Cardiac septum (tissue), 1 donor: ENCODE measurements around the gene LHX5. TPM values are rescaled to one million over a fixed set of nuclear protein-coding genes. Genes with fewer than 3 reads are reported as not detected.
"Not testable (repeated sequence)": the region's sequence is repeated elsewhere in the genome, so short reads cannot be mapped to it uniquely, and the experiment has no call there.

ENCODE experiments used
- DNase-seq: peaks from one replicate; pipeline ENCODE4 v3.0.0-alpha.2; 2020; ENCODE audit warnings: low spot score
- intact Hi-C: fragments of 100-400 bp; cut with DNase I; formaldehyde crosslinking; loops from one replicate; pipeline ENCODE4 v1.14.0; 2022
- long read RNA-seq: library from polyadenylated mRNA; unstranded; transcript quantifications from one replicate; pipeline ENCODE4 v2.0.0, GENCODE V29; 2021
- total RNA-seq: library from RNA; stranded (reverse); fragmentation: NEBNext Ultra II Directional; extraction: Animal tissue kit (Norgen Biotek cat#: 25700); gene quantifications from one replicate; pipeline ENCODE4 v1.2.1, GENCODE V29; 2021
- donor health status: DM: no; HTN: no; CAD: no.

Gene LHX5
- total RNA-seq, result not detected
- long read RNA-seq, result 0 reads

DNA sequence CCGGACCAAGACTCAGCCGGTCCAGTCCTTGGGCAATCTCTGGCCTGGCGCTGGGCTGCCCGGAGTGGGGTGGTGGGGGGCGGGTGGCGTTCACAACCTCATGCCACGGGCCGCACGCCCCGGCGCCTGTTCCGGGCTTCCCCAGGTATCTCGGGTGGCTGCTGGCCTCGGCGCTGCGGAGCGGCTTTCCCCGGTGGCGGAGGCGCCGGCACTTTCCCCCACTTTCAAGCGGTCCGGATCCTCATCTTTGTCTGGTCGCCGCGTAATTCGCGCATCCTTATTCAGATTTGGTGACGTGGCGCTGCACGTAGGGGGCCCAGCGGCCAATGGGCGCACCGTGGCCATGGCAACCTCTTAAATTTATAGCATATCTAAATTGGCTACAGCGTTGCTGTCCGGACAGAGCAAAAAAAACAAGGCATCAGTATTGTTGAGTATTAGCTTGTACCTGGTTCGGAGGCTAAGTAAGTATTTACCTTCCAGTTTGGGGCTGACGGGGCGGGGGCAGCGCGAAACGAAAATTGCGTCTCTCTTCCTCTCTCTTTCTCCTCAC, at the start of gene LHX5:
TSS of gene LHX5 (minus strand) at position 253 of the 553 bp plus-strand sequence. CDS start 373 bp downstream, outside the sequence.
- no peak for DNase-seq
- intact Hi-C loops, result no loop called here

DNA sequence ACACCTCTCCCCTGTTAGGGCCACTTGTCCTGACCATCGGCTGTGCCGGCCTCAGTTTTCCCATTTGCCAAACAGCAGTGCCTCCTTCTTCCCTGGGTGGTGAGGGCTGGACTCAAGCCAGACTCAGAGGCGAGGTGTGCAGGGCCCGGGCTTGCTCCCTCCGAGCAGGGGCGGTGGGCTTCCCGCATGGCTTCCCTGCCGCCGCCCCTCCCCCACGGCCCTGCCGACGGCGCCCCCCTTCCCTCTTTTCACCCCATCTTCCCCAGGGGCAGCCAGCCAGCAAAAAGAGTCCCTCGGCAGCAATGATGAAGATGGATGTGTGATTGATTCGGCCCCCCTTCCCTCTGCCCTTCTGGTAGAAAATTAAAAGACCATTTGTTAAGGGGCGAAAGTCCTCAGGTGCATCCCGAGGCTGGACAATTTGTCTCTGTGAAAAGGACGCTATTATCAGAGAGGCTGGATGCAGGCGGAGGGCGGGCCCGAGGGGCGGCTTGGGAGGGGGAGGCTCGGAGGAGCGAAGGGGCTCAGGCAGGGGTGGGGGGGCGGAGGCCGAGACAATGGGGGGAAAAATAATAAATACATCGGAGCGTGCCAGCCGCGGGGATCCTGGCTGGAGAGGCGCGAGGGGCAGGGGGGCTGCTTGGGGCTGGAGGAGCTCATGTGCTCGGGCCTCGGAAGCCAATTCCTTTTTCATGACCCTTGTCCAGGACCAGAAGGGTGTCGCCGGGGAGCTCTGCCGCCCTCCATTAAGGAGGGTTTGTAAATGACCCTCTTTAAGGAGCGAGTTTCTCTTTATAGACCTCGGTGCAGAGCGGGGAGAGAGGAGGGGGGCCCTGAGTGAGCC, 48.0 kb upstream of the LHX5 start:
- no peak for DNase-seq
- intact Hi-C loops, result no loop called here

DNA sequence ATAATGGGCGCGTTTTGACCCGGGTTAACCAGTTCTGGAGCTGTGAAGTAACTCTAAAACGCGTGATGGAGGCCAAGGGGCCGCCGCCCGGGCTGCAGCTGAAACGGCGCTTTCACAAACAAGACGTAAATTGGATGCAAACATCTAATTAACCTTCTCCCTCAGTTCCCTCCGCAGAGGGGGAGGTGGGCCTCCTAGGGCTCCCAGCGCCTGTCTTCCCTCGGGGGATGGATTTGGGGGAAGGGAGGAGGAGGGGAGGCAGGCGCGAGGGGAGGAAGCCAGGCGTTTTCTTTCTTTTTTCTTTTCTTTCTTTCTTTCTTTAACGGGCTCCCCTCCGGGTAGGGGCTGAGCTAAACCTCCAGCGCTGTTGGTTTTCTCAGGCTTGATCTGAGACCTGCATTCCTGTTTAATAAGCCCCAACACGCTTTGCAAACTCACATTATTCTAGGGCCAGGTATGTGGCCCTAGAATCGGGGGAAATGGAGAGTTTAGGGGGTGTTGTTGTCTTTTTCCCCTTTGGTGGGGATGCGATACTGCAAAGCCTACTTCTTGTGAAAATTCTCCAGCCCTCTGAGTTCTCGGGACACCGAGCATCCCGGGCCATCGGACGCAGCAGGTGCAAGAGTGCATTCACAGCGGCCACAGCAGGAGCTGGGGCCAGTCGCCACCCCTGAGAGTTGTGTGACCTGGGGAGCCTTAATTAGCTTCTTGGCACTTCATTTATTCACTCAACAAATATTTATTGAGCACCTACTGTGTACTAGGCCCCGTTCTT, 43.6 kb upstream of the LHX5 start:
- intact Hi-C loops, result no loop called here
- no peak for DNase-seq

DNA sequence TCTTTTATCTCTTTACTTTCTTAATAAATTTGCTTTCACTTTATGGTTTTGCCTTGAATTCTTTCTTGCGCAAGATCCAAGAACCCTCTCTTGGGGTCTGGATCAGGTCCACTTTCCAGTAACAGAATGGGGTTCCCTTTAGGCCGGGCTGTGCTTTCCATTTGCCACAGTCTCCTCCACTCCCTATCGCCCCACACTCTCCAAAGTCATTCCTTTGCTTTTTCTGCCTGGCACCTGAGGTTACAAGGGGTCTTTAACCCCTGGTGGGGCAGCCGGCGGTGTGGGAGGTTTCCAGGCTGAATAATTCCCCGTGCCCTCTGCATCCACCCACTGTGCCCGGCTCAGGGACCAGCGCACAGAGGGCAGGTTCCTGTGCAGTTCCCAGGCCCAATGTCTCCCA, 42.9 kb upstream of the LHX5 start:
- intact Hi-C loops, result no loop called here
- no peak for DNase-seq

DNA sequence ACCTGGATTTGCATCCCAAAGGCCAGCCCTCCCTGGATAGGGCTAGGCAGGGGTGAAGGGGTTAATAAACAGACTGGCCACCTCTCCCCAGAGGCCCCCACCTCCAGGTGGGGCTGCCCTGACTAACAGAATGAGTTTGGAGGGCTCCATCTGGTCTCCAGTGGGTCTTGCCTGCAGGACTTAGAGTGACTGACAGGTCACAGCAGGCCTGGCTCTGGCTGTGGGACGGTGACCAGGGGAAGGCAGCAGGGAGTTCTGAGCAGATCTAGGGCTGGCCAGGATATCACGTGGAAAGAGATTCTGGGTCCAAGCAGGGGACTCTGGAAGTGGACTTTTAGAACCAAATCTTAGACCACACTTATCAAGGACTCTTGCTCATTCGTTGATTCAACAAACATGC, 40.9 kb upstream of the LHX5 start:
- intact Hi-C loops, result no loop called here
- DNase-seq, result no peak

DNA sequence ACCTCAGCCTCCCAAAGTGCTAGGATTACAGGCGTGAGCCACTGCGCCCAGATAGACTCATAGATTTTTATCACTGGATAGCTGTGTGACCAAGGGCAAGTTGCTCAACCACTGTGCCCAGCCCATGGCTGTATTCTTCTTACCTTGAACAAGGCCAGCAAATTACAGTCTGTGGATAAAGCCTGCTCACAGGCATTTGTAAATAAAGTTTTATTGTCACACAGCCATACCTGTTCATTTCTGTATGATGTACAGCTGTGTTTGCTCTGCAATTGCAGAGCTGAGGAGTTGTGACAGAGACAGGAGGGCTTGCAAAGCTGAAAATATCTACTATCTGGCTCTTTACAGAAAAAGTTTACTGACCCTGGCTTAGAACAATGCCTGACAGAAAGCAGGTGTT, 35.2 kb upstream of the LHX5 start:
- intact Hi-C loops, result no loop called here

DNA sequence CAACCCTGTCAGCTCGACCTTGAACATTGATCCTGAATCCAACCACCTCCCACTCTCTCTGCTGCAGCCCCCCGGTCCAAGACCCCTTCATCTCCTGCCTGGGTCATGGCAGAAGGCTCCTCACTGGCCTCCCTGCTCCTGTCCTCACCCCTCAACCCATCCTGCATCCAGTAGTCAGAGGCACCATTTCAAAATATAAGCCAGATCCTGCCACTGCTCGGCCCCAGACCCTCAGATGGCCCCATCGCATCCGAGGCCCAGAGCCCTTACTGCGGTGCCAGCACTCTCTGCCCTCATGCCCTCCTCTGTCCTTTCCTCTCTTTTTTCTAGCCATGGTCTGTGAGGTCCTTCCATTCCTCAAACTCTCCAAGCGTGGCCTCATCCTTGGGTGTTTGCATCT, 34.3 kb upstream of the LHX5 start:
- intact Hi-C loops, result no loop called here

More for the DNA sequence above, 35.2 kb upstream of the LHX5 start:
- no peak for DNase-seq

DNA sequence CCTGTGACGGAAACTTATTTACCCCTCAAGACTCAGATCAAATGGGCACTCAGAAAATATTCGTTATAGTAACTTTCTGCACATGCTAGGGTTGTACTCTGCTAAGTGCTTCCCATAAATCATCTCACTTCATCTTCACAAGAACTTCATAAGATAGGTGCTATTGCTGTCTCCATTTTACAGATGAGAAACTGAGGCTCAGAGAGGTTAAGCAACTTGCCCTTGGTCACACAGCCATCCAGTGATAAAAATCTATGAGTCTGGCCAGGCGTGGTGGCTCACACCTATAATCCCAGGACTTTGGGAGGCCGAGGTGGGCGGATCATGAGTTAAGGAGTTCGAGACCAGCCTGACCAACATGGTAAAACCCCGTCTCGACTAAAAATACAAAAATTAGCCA, 33.2 kb upstream of the LHX5 start:
- intact Hi-C loops, result no loop called here
- DNase-seq, result no peak

More for the DNA sequence above, 34.3 kb upstream of the LHX5 start:
- DNase-seq, result no peak

DNA sequence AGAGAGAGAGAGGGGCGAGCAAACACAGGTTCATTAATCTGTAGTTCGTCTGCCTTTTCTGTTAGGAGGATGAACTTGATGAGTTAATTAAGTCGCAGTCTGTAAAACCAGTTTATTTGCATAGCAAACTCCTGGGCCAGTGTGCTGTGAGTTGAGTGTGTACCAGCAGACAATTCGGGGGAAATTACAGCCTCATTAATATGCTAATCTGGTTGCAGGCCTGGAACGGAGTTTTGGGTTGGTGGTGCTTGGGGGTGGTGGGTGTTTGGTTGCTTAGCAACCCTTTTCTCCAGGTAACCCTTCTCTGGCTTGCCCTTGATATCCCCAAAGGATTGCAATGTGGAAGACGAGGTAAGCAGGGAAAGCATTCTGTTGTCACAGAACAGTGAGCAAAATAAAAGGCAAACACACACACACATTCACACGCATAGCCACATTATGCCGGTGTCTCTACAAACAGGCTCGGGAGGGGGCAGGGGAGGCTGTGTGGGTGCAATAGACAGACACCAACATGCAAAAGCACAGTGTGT, 29.2 kb upstream of the LHX5 start:
- intact Hi-C loops, result no loop called here
- DNase-seq, result no peak

DNA sequence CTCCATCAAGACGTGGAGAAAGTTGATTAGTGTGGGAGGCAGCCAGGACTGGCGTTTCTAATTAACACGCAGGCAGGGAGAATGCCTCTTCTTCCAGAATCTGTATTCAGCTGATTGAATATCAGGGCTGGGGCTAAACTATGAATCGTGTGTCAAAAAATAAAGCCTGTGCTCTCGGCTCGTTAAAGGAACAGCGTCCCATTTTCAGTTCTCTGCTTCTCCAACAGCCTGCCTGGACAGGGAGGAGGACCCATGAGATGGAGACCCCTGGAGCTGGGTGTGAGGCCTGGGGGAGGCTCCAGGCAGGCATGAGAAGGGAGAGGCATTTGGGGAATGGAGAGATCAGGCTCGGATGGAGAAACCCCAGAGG, 28.6 kb upstream of the LHX5 start:
- DNase-seq, result no peak
- intact Hi-C loops, result no loop called here

DNA sequence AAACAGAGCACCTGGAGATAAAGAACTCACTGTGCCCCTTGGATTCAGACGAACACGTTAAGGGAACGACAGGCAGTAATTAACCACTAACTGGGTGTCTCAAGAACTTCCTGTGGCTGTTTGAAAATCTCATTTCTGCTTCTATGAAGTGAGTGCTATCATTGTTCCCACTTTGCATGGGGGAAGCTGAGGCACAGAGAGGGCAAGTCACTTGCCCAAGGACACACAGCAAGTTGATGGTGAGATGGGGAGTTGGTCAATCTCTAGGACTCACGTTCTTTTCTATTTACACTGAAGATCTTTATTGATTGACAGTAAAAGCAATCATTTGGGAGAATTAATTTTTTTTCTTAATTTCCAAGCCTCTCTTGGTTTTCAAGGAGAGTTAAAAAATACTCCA, 26.8 kb upstream of the LHX5 start:
- intact Hi-C loops, result no loop called here
- no peak for DNase-seq

DNA sequence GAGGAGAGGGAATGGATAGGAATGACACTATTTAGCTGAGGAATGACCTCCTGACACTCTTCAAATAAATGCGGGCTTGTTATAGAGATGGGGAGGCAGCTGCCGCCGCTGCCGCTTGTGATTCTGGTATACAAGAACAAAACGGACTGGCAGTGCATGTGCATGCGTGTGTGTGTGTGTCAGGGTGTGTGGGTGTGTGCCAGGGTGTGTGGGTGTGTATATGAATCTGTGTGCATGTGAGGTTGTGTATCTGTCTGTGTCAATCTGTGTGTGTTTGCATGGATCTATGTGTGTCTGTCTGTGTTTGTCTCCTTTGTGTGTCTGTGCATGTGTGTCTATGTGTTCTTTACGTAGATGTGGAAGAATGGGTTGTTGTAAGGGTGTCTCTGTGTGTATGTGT, 26.0 kb upstream of the LHX5 start:
- no peak for DNase-seq
- intact Hi-C loops, result no loop called here

DNA sequence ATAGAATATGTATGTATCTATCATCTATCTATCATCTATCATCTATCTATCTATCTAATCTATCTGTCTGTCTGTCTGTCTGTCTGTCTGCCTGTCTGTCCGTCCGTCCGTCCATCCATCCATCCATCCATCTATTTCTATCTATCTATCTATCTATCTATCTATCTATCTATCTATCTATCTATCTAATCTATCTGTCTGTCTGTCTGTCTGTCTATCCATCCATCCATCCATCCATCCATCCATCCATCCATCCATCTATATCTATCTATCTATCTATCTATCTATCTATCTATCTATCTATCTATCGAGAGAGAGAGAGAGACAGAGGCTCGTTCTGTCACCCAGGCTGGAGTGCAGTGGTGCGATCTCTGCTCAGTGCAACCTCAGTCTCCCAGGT, 24.3 kb upstream of the LHX5 start:
- intact Hi-C loops, DNase-seq: not testable (repeated sequence)

DNA sequence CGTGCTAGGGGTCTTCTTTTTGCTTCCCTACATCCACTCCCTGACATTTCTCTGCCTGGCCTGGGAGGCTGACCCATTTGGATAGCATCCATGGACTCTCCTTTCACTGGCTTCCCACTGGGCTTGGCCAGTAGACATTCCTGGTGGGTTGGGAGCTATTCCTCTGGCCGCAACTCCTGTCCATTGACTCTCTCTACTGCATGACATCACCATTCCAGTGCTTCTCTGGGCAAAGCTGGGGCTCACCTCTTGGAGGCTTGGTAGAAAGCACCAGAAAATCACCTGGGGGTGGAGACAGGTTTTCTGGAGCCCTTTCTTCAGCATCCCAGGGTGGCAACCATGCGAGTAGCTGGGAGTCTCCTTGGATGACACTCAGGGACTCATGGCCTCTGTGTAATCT, 16.7 kb upstream of the LHX5 start:
- DNase-seq, result no peak
- intact Hi-C loops, result no loop called here

DNA sequence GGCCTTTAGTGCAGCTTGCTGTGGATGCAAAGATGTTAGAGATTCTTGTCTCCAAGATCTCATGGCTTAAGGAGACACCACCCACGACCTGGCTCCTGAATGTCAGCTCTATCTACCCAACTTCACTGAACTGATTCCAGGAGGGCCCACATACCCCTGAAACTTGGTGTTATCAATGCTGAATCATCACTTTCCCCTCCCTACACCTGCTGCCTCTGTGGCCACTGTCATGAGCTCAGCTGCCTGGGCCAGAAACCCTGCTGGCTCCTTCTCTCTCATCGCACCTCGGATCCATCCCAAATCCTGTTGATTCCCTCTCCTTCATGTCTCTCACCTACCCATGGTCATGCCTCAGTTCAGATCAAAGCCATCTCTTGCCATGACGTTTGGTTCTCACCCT, 15.1 kb upstream of the LHX5 start:
- intact Hi-C loops, result no loop called here
- DNase-seq, result no peak

DNA sequence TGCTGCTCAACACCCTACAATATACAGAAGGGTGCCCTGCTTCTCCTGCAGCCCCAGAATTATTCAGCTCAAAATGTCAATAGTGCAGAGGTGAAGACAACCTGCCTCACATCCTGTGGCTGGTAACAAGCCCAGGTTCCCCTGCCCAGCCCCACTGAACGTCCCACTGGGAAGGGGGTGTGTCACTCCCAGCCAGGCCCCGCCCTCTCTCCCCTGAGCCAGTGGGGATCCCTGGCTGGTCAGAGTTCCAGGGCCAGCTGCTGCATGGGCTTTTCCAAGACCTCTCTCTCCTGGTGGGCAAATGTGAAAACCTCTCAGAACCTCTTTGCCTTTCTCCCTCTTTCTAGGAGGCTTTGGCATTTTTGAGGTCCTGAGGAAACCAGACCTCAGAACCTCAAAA, 13.7 kb upstream of the LHX5 start:
- DNase-seq, result no peak

DNA sequence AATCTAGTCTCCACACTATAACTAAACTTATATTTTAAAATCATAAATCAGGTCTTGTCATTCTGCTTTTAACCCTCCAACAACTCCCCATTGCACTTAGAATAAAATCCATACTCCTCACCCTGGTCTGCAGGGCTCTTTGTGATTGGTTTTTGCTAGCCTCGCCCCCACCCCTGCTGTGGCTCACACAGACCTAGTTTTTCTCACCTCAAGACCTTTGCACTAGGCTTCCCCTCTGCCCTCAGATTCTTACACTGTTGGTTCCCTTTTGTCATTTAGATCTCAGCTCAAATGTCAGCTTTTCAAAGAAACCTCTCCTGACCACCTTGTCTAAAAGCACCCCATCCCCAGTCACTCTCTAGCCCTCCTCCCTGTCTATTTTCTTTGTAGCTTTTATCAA, 10.7 kb upstream of the LHX5 start:
- intact Hi-C loops, result no loop called here
- no peak for DNase-seq

More for the DNA sequence above, 13.7 kb upstream of the LHX5 start:
- intact Hi-C loops, result no loop called here

DNA sequence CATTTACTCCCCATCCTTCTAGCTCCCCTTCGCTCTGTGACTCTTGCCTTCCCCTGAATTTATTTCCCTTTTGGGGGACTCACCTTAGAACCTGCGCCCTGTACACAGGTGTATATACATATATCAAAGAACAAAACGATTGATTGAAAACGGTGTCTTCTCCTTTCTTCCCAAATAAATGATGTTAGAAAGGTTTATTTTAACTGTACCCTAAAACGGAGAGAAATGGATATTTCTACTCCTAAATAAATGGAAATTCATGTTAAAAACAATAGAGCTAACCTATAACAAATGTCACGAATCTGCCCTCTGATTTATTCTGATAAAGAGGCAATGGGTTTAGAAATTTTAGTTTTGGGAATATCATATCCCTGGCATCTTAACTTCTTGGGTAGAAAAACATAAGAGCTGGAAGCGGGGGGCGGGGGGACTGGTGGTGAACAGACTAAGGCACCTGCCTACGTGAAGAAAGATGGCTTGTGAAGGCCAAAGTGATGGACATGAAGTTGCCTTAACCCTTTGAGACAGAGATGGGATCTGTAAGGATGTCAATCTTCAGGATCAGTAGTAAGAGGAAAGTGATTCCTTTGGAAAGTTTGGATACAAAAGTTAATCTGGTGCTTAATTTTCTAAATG, 8.8 kb upstream of the LHX5 start:
- intact Hi-C loops, result no loop called here
- DNase-seq, result no peak

DNA sequence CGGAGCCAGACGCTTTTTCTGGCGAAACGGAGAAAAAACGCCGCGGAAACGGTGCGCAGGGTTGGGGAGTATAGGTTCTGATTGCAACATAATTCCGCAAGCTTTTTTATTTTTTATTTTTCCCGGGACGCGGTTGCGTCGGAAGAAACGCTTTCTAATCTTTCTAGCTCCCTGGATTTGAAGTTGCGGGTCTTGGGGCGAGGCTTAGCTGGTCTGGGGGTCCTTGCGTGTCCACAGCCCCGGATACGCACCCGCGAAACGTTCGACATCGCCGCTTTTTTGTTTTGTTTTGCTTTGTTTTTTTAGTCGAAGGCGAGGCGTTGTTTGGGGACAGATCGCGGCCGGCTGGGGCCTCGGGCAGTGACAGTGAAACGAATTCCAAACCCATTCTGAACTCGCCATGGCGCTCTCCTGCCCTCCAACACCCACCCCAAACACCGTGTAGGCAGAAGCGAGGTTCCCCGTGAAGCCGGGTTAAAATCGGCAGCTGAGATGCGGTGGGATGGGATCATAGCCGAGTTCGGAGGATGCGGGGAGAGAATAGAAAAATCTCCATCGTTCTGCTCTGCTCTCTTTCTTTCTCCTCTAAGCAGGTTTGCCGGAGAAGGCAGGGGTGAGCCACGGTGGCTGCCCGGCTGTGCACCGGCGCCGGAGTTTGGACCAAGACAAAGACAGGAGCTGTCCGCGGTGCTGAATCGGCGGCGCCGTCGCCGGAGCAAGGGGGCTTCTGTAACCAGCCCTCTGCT, 8.1 kb upstream of the LHX5 start:
- intact Hi-C loops, result no loop called here
- no peak for DNase-seq
